Keratinocyte (primary cell): ENCODE measurements around the gene SEC23A.

Source experiments
- EZH2 ChIP-seq: IDR thresholded peaks from one replicate; pipeline ENCODE4 v1.6.1; 2012; ENCODE audit warnings: inconsistent platforms, mild to moderate bottlenecking, low read length, moderate library complexity
- TF ChIP-seq, protein P1 (sequence below), 3 experiments: IDR thresholded peaks in 1 of 3; conservative IDR thresholded peaks in 1 of 3; optimal IDR thresholded peaks in 1 of 3; 2 replicates in 2 of 3; 3 replicates in 1 of 3; pipeline versions ENCODE3 to v1.5.1; 2011; ENCODE audit warnings: low read length in 3 of 3, mild to moderate bottlenecking in 3 of 3, moderate library complexity in 2 of 3, control low read depth in 1 of 3, inconsistent platforms in 1 of 3; ENCODE audit not compliant: insufficient read depth in 2 of 3; ENCODE audit errors: extremely low read depth in 1 of 3

DNA sequence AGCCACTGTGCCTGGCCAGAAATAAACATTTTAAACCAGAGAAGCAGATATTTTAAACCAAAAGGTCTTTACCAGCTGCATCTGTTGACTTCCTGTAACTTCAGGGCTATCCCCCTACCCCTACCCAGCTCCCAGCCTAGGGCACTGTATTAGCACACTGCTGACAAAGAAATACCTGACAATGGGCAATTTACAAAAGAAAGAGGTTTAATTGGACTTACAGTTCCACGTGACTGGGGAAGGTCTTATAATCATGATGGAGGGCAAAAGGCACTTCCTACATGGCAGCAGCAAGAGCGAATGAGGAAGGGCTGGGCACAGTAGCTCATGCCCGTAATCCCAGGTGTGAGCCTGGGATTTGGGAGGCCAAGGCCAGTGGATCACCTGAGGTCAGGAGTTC is 37.1 kb upstream of the SEC23A start:
- TF ChIP-seq EZH2: no peak
- TF ChIP-seq, protein P1, sequence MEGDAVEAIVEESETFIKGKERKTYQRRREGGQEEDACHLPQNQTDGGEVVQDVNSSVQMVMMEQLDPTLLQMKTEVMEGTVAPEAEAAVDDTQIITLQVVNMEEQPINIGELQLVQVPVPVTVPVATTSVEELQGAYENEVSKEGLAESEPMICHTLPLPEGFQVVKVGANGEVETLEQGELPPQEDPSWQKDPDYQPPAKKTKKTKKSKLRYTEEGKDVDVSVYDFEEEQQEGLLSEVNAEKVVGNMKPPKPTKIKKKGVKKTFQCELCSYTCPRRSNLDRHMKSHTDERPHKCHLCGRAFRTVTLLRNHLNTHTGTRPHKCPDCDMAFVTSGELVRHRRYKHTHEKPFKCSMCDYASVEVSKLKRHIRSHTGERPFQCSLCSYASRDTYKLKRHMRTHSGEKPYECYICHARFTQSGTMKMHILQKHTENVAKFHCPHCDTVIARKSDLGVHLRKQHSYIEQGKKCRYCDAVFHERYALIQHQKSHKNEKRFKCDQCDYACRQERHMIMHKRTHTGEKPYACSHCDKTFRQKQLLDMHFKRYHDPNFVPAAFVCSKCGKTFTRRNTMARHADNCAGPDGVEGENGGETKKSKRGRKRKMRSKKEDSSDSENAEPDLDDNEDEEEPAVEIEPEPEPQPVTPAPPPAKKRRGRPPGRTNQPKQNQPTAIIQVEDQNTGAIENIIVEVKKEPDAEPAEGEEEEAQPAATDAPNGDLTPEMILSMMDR (optimal IDR thresholded peaks at IDR 0.05 in 1 of 3, IDR thresholded peaks at IDR 0.05 in 1 of 3, conservative IDR thresholded peaks at IDR 0.05 in 1 of 3; ENCODE audit: extremely low read depth in 1 of 3, insufficient read depth in 2 of 3, low read length in 3 of 3): no peak
